ENCODE measurements around the gene ESR1.

GRCh38 chr6:152078001-152078400 is 270.5 kb downstream of the ESR1 start:
- no peak for TF ChIP-seq POLR2A (IDR thresholded peaks at IDR 0.05)
- TF ChIP-seq CTCF (IDR thresholded peaks at IDR 0.05), result no peak
